Activated naive CD8-positive, alpha-beta T cell treated with anti-CD3 and anti-CD28 coated beads for 36 hours (primary cell): ENCODE measurements around the gene TXNDC9. TPM values are rescaled to one million over a fixed set of nuclear protein-coding genes. Genes with fewer than 3 reads are reported as not detected.
"Not testable (repeated sequence)": the region's sequence is repeated elsewhere in the genome, so short reads cannot be mapped to it uniquely, and the experiment has no call there.

Experiments
- DNase-seq: peaks from one replicate; pipeline ENCODE4 v3.0.0; 2021
- H3K27ac Mint-ChIP-seq: one replicate; pipeline ENCODE4 v1.8.0; 2022; ENCODE audit warnings: mild to moderate bottlenecking, moderate library complexity, mixed read lengths
- H3K27me3 Mint-ChIP-seq: one replicate; pipeline ENCODE4 v1.8.0; 2022; ENCODE audit warnings: mild to moderate bottlenecking, mixed read lengths
- H3K36me3 Mint-ChIP-seq: one replicate; pipeline ENCODE4 v1.8.0; 2021; ENCODE audit warnings: mild to moderate bottlenecking, mixed read lengths
- H3K4me1 Mint-ChIP-seq: one replicate; pipeline ENCODE4 v1.8.0; 2021; ENCODE audit warnings: mixed read lengths
- H3K4me3 Mint-ChIP-seq: one replicate; pipeline ENCODE4 v1.8.0; 2022; ENCODE audit warnings: mild to moderate bottlenecking, moderate library complexity, mixed read lengths
- H3K9me3 Mint-ChIP-seq: one replicate; pipeline ENCODE4 v1.8.0; 2022; ENCODE audit warnings: mixed read lengths
- total RNA-seq, 2 experiments: library from RNA; stranded (reverse); gene quantifications; one replicate each; pipeline ENCODE4 v1.2.3, GENCODE V29; 2021

TXNDC9 gene
- total RNA-seq, 2 experiments from 2014 or later = 30.0 to 31.7 TPM

GRCh38 chr2:99278793-99279291 is 57.3 kb downstream of the TXNDC9 start:
- no peak for DNase-seq
- Mint-ChIP-seq H3K27ac (no peak overlapping the region), H3K9me3 (peaks cover 15% of the 10 kb centered on the region), H3K4me3 (no peak overlapping the region), H3K27me3 (no peaks in the 10 kb centered on the region), H3K4me1 (no peaks in the 10 kb centered on the region), H3K36me3 (peaks cover 26% of the 10 kb centered on the region)

- not testable (repeated sequence) for H3K4me3 Mint-ChIP-seq, H3K27me3 Mint-ChIP-seq, DNase-seq, H3K27ac Mint-ChIP-seq, H3K4me1 Mint-ChIP-seq
- peaks cover 15% of the 10 kb centered on the region for H3K9me3 Mint-ChIP-seq
- H3K36me3 Mint-ChIP-seq = peaks cover 26% of the 10 kb centered on the region
Observed at GRCh38 chr2:99278195-99278765, 57.9 kb downstream of the TXNDC9 start.

GRCh38 chr2:99275882-99276281 is 60.3 kb downstream of the TXNDC9 start:
- H3K4me1 Mint-ChIP-seq = no peaks in the 10 kb centered on the region
- no peak overlapping the region for H3K4me3 Mint-ChIP-seq
- H3K36me3 Mint-ChIP-seq = peaks cover 22% of the 10 kb centered on the region
- no peaks in the 10 kb centered on the region for H3K27me3 Mint-ChIP-seq
- H3K27ac Mint-ChIP-seq = no peak overlapping the region
- no peak for DNase-seq
- peaks cover 19% of the 10 kb centered on the region for H3K9me3 Mint-ChIP-seq

Other genes starting within 250 kb of the TXNDC9 start
- 1 to 10 TPM; 1.0 to 1.3 TPM for gene C2orf15, start 194.6 kb downstream of the TXNDC9 start, total RNA-seq
- gene TSGA10, start 181.4 kb downstream of the TXNDC9 start, total RNA-seq = 1 to 10 TPM; 5.6 to 7.5 TPM
- gene LIPT1, start 181.4 kb downstream of the TXNDC9 start, total RNA-seq = 1 to 10 TPM; 6.4 to 7.1 TPM
- 10 to 100 TPM; 56.8 to 61.2 TPM for gene MITD1, start 155.3 kb downstream of the TXNDC9 start, total RNA-seq
- 10 to 100 TPM; 35.8 to 38.0 TPM for gene MRPL30, start 155.1 kb downstream of the TXNDC9 start, total RNA-seq
- not detected for gene LYG2, start 80.7 kb downstream of the TXNDC9 start, total RNA-seq
- gene LYG1, start 35.1 kb downstream of the TXNDC9 start, total RNA-seq = under 1 TPM; 0.30 to 0.37 TPM
- 10 to 100 TPM; 98.7 to 99.6 TPM for gene EIF5B, start 1.1 kb upstream of the TXNDC9 start, total RNA-seq
- gene REV1, start 153.7 kb upstream of the TXNDC9 start, total RNA-seq = 10 to 100 TPM; 34.3 to 35.2 TPM